ENCODE measurements around the gene PCBP3. TPM values are rescaled to one million over a fixed set of nuclear protein-coding genes. Genes with fewer than 3 reads are reported as not detected.

The PCBP3 gene
- total and polyA plus RNA-seq, 2 of the 8 experiments (the other 6 are each of a cell fraction or from before 2014, with no cell fraction given) = 3.5 to 6.3 TPM

DNA sequence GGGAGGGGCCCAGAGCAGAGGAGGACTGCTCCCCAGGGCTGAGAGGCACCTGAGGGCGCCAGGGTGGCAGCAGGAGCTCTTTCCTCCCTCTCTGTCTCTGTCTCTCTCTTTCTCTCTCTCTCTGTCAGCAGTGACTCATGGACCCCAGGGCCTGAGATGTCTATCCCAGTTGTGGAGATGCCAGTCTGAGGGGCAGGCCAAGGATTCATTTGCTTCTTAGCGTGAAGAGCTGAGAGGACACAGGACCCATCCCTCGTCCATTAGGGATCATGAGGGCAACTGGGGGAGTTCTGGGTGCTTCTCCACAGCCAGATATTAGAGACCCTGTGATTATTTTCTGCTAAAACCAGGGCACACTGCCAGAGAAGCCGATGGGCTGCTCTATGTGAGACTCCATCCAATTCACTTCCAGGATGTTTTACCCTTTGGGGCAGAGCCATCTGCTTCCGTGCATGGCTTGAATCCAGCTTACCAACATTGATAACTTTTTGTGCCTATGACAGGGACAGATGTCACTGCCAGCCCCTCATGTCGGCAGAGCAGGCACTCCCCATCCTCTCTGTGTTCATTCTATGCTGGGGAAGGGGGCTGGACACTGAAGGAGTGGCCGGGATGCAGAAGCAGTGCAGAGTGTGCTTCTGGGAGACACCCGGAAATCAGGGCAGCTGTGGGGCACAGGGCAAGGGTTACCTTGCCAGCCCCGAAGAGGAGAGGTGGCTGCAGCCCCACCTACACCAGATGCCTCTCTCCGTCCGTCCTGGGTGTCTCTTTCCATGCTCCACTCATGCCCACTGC lies 4.1 kb upstream of the PCBP3 start:
- H2BK15ac ChIP-seq (ENCODE audit: low read length) = no peak overlapping the region
- H2BK5ac ChIP-seq (ENCODE audit: low read depth, low read length) = no peak overlapping the region
- H3K4me2 ChIP-seq (ENCODE audit: insufficient read depth in 1 of 2, low read depth in 2 of 2, low read length in 2 of 2) = no peak overlapping the region
- no peak overlapping the region for H2AFZ ChIP-seq (ENCODE audit: low read length)
- peak overlapping the region; percentile 27; the same call in 1 of the 2 replicates for H2BK12ac ChIP-seq (ENCODE audit: low read depth, low read length)
- H3K79me2 ChIP-seq (ENCODE audit: control insufficient read depth in 1 of 2, insufficient read depth in 2 of 2, low read length in 2 of 2) = no peaks in the 10 kb centered on the region
- no peak overlapping the region for H3K14ac ChIP-seq (ENCODE audit: insufficient read length)
- H4K5ac ChIP-seq (ENCODE audit: insufficient read length, low read depth, low read length) = no peak overlapping the region
- TF ChIP-seq GABPA (IDR thresholded peaks at IDR 0.05; ENCODE audit: borderline replicate concordance, insufficient read depth, low read length) (no peak), FOSL1 (IDR thresholded peaks at IDR 0.05; ENCODE audit: insufficient read depth, low read depth, low read length) (no peak), NRF1 (IDR thresholded peaks at IDR 0.05; ENCODE audit: low read depth, low read length) (no peak), KDM5A (IDR thresholded peaks at IDR 0.05; ENCODE audit: low read length) (no peak), HDAC2 (IDR thresholded peaks at IDR 0.05; ENCODE audit: borderline replicate concordance in 1 of 2, low read depth in 2 of 2, low read length in 2 of 2) (no peak), SP2 (IDR thresholded peaks at IDR 0.05; ENCODE audit: low read length) (no peak)
- TF ChIP-seq, protein P1, sequence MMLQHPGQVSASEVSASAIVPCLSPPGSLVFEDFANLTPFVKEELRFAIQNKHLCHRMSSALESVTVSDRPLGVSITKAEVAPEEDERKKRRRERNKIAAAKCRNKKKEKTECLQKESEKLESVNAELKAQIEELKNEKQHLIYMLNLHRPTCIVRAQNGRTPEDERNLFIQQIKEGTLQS (IDR thresholded peaks at IDR 0.05; ENCODE audit: insufficient read depth, low read depth, low read length) = no peak
- no peak overlapping the region for H2AK5ac ChIP-seq (ENCODE audit: low read depth, low read length)
- H2BK20ac ChIP-seq (ENCODE audit: low read length) = no peak overlapping the region
- no peak overlapping the region for H3K56ac ChIP-seq (replicated peaks; ENCODE audit: insufficient read length, low read depth, low read length)
- H3K18ac ChIP-seq (ENCODE audit: extremely low read depth, low read length) = no peak overlapping the region
- peaks cover 0 to 23% (median 17%) of the 10 kb centered on the region in 4 experiments; a peak in 6 of 7 replicates for H3K27me3 ChIP-seq (replicated peaks in 1 of 4; ENCODE audit: control insufficient read depth in 3 of 4, extremely low read depth in 1 of 4, insufficient read depth in 3 of 4, low read length in 3 of 4)
- no peak overlapping the region for H4K91ac ChIP-seq (replicated peaks; ENCODE audit: insufficient read length, low read length)
- no peak overlapping the region for H3K23ac ChIP-seq (ENCODE audit: insufficient read length)
- peaks cover 2 to 8% (median 5%) of the 10 kb centered on the region in 4 experiments; a peak in 4 of 7 replicates for H3K4me1 ChIP-seq (replicated peaks in 1 of 4; ENCODE audit: control insufficient read depth in 3 of 4, insufficient read depth in 4 of 4, low read length in 3 of 4)
- H4K20me1 ChIP-seq (replicated peaks in 1 of 2; ENCODE audit: control insufficient read depth in 1 of 2, insufficient read depth in 2 of 2, low read length in 2 of 2) = peaks cover 0 to 18% of the 10 kb centered on the region in 2 experiments
- 81% methylated on average over 11 of the region's 11 CpGs; no CpG with 5 or more reads in 1 of the 2 experiments for WGBS, 2 experiments (ENCODE audit: extremely low coverage in 1 of 2, insufficient coverage in 1 of 2, insufficient read length in 1 of 2, insufficient replicate concordance in 2 of 2, low coverage in 1 of 2, low lambda C conversion rate in 2 of 2, missing lambda C conversion rate in 1 of 2)
- no peaks in the 10 kb centered on the region; a peak in 1 of 8 replicates for H3K36me3 ChIP-seq (ENCODE audit: control insufficient read depth in 2 of 4, insufficient read depth in 4 of 4, low read length in 3 of 4)
- peaks cover 1 to 9% of the 10 kb centered on the region in 2 experiments; a peak in 2 of 4 replicates for H3K9me3 ChIP-seq (ENCODE audit: insufficient read depth in 2 of 2, low read depth in 1 of 2, low read length in 1 of 2)
- no peak overlapping the region for H3K27ac ChIP-seq (ENCODE audit: low read depth, low read length)
- ChIA-PET POLR2A (ENCODE audit: partially characterized antibody) (no interaction called here), CTCF (ENCODE audit: partially characterized antibody) (interaction anchor here (1.0 to 1.2 kb wide), 4 partner anchors 20 to 501 kb away, joined by 3 to 4 read pairs (median 4); no protein-coding TSS in a partner anchor)
- no peak overlapping the region for H3K9ac ChIP-seq (replicated peaks in 1 of 4; ENCODE audit: extremely low read depth in 1 of 4, low read depth in 3 of 4, low read length in 3 of 4)
- no peak overlapping the region for H4K8ac ChIP-seq (ENCODE audit: extremely low read depth, insufficient read depth, low read length)
- DNase-seq (ENCODE audit: low read depth in 1 of 2, low spot score in 2 of 2) (no peak), FAIRE-seq (no peak)
- H3K23me2 ChIP-seq (ENCODE audit: low read depth, low read length) = peaks cover 22% of the 10 kb centered on the region
- no peak overlapping the region for H3K4me3 ChIP-seq (ENCODE audit: extremely low read depth in 1 of 4, insufficient read depth in 2 of 4, low read depth in 3 of 4, low read length in 4 of 4)
- no peak overlapping the region for H3K4ac ChIP-seq (replicated peaks; ENCODE audit: insufficient read length, low read depth, low read length)
- H2BK120ac ChIP-seq (replicated peaks; ENCODE audit: low read depth, low read length) = no peak overlapping the region
- H3K79me1 ChIP-seq (ENCODE audit: low read depth, low read length) = no peaks in the 10 kb centered on the region
